DND-41 (cell line): Measurements from ENCODE around the gene MAPK7.

Experiments used
- ATAC-seq: fragments of 200-7000 bp; cut with Tn5 transposase; 3 replicates; pipeline ENCODE4 v1.9.1; 2021; ENCODE audit warnings: low read depth; ENCODE audit not compliant: insufficient read depth
- DNase-seq: peaks from one replicate; pipeline ENCODE4 v3.0.0-alpha.2; 2020
- H2AFZ ChIP-seq: 2 replicates; pipeline ENCODE4 v1.6.0; 2012; ENCODE audit warnings: low read depth, low read length
- H3K27ac ChIP-seq: 2 replicates; pipeline ENCODE4 v1.5.1; 2012; ENCODE audit warnings: low read length, inconsistent platforms
- H3K27me3 ChIP-seq: fragments of 200-600 bp; sonication (generic); 2 replicates; pipeline ENCODE4 v1.6.0; 2012; ENCODE audit warnings: low read length, mild to moderate bottlenecking, inconsistent platforms; ENCODE audit not compliant: insufficient read depth, poor library complexity
- H3K36me3 ChIP-seq: 2 replicates; pipeline ENCODE4 v1.5.1; 2012; ENCODE audit warnings: low read length, inconsistent platforms; ENCODE audit not compliant: insufficient read depth
- H3K4me1 ChIP-seq: 2 replicates; pipeline ENCODE4 v1.5.1; 2012; ENCODE audit warnings: mild to moderate bottlenecking, low read length; ENCODE audit not compliant: insufficient read depth
- H3K4me2 ChIP-seq: 2 replicates; pipeline ENCODE4 v1.6.0; 2012; ENCODE audit warnings: mild to moderate bottlenecking, moderate library complexity, low read length, inconsistent platforms; ENCODE audit not compliant: insufficient read depth
- H3K4me3 ChIP-seq, 2 experiments: fragments of 200-600 bp in 1 of 2; shearing (Covaris generic) in 1 of 2; 2 replicates each; pipeline ENCODE4 v1.5.1; 2012 to 2016; ENCODE audit warnings: inconsistent platforms in 2 of 2, low read length in 2 of 2, mild to moderate bottlenecking in 2 of 2, low read depth in 1 of 2, moderate library complexity in 1 of 2
- H3K79me2 ChIP-seq: 2 replicates; pipeline ENCODE4 v1.6.0; 2012; ENCODE audit warnings: low read length, inconsistent platforms; ENCODE audit not compliant: insufficient read depth
- H3K9ac ChIP-seq: 2 replicates; pipeline ENCODE4 v1.6.0; 2012; ENCODE audit warnings: low read depth, mild to moderate bottlenecking, inconsistent platforms, low read length, moderate library complexity
- H3K9me3 ChIP-seq: 2 replicates; pipeline ENCODE4 v1.5.1; 2012; ENCODE audit warnings: low read length, moderate library complexity, mild to moderate bottlenecking, inconsistent platforms; ENCODE audit not compliant: insufficient read depth, severe bottlenecking
- H4K20me1 ChIP-seq: 2 replicates; pipeline ENCODE4 v1.6.0; 2012; ENCODE audit warnings: low read length; ENCODE audit not compliant: insufficient read depth
- EZH2 ChIP-seq: IDR thresholded peaks from 3 replicates; pipeline ENCODE4 v1.6.1; 2012; ENCODE audit warnings: borderline replicate concordance, low read depth, mild to moderate bottlenecking, moderate library complexity, low read length, inconsistent platforms; ENCODE audit not compliant: severe bottlenecking
- TF ChIP-seq, protein P1 (sequence below): IDR thresholded peaks from 2 replicates; pipeline ENCODE4 v1.5.1; 2012; ENCODE audit warnings: borderline replicate concordance, low read length, moderate library complexity, mild to moderate bottlenecking; ENCODE audit not compliant: poor library complexity, severe bottlenecking; ENCODE audit errors: extremely low read depth

The MAPK7 gene

DNA sequence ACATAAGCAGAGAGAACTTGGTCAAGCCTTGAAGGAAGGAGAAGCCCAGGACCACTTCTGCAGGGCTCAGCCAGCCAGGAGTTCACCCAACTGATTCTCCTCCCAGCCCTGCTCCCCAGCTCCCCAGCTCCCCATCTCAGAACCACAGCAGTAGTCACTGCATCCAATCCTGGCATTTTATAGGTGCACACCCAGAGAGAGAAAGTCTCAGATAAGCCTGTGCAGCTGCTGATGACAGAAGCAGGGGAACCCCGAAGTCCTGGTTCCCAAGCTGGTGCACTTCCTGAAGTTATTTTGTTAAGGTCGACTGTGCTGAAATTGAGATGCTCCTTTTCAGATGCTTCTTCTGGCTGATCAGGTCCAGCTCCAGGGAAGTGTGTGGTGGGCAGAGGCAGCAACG lies 39.3 kb downstream of the MAPK7 start:
- Histone ChIP-seq H3K27me3 (peaks cover 9% of the 10 kb centered on the region), H3K4me1 (no peaks in the 10 kb centered on the region), H3K27ac (no peak overlapping the region), H3K4me2 (no peak overlapping the region), H4K20me1 (no peaks in the 10 kb centered on the region), H3K9ac (no peak overlapping the region), H3K4me3 (no peak overlapping the region), H3K79me2 (no peaks in the 10 kb centered on the region), H3K36me3 (no peaks in the 10 kb centered on the region), H3K9me3 (no peaks in the 10 kb centered on the region), H2AFZ (no peak overlapping the region)
- DNase-seq = no peak
- ATAC-seq = no peak
- TF ChIP-seq, protein P1, sequence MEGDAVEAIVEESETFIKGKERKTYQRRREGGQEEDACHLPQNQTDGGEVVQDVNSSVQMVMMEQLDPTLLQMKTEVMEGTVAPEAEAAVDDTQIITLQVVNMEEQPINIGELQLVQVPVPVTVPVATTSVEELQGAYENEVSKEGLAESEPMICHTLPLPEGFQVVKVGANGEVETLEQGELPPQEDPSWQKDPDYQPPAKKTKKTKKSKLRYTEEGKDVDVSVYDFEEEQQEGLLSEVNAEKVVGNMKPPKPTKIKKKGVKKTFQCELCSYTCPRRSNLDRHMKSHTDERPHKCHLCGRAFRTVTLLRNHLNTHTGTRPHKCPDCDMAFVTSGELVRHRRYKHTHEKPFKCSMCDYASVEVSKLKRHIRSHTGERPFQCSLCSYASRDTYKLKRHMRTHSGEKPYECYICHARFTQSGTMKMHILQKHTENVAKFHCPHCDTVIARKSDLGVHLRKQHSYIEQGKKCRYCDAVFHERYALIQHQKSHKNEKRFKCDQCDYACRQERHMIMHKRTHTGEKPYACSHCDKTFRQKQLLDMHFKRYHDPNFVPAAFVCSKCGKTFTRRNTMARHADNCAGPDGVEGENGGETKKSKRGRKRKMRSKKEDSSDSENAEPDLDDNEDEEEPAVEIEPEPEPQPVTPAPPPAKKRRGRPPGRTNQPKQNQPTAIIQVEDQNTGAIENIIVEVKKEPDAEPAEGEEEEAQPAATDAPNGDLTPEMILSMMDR = no peak
- no peak for TF ChIP-seq EZH2

DNA sequence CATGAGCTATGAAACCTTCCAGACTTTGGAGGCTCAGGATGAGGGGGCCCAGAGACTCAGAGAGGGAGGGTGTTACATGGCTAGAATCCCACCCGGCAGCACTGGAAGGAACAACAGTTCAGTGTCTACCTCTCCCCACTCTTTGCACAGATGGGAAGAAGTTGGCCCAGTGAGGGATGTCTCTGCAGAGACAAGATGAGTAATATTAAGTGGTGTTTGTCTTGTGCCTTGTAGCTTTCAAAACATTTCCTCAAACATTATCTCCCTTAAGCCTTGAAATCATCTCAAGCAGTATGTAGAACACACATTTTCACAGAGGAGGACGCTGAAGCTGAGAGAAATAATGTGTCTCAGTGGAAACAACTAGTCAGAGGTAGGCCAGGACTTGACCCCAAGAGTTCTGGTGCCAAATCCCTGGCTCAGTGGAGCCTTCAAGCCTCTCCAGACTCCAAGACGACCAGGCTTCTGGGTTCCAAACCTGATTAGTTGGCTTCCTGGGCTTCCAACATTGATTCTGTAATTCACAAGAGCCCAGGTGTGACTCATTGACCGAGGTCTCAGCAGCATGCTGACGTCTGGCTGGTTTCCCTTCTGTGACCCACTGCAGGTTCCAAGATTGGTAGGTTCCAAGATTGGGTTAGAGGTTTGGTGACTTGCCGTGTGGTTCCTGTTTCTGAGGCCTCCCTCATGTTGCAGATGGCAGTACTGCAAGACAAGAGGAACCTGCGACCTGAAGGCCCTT lies 40.1 kb downstream of the MAPK7 start:
- H3K27me3 ChIP-seq = peaks cover 9% of the 10 kb centered on the region
- H3K4me3 ChIP-seq = no peak overlapping the region
- H3K27ac ChIP-seq = no peak overlapping the region
- H4K20me1 ChIP-seq = no peaks in the 10 kb centered on the region
- no peaks in the 10 kb centered on the region for H3K4me1 ChIP-seq
- no peaks in the 10 kb centered on the region for H3K9me3 ChIP-seq
- H3K9ac ChIP-seq = no peak overlapping the region
- H3K36me3 ChIP-seq = no peaks in the 10 kb centered on the region
- H3K4me2 ChIP-seq = no peak overlapping the region
- ATAC-seq (no peak), DNase-seq (no peak)
- no peaks in the 10 kb centered on the region for H3K79me2 ChIP-seq
- TF ChIP-seq, protein P1 = no peak
- TF ChIP-seq EZH2 = no peak
- no peak overlapping the region for H2AFZ ChIP-seq

DNA sequence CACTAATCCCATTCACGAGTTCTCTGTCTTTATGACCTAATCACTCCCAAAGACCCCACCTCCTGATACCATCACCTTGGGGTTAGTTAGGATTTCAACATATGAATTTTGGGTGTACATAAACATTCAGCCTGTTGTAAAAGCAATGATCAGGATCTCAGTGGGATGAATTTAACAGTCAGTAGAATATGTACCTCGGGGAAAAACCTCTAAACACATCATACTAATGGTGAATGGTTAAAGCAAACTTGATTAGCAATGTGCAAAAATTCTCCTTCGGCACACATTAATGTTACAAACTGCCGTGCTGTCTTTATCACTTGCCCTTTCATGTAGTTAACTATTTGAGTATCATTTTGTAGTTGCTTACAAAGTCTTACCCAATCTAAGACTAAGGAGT lies 42.9 kb downstream of the MAPK7 start:
- no peaks in the 10 kb centered on the region for H3K9me3 ChIP-seq
- H3K27ac ChIP-seq = no peak overlapping the region
- peaks cover 14% of the 10 kb centered on the region for H3K27me3 ChIP-seq
- no peak overlapping the region for H3K4me2 ChIP-seq
- DNase-seq (no peak), ATAC-seq (no peak)
- no peaks in the 10 kb centered on the region for H4K20me1 ChIP-seq
- H3K9ac ChIP-seq = no peak overlapping the region
- no peak overlapping the region for H3K4me3 ChIP-seq
- H3K4me1 ChIP-seq = no peaks in the 10 kb centered on the region
- TF ChIP-seq EZH2 = no peak
- TF ChIP-seq, protein P1 = no peak
- no peaks in the 10 kb centered on the region for H3K36me3 ChIP-seq
- no peak overlapping the region for H2AFZ ChIP-seq
- H3K79me2 ChIP-seq = no peaks in the 10 kb centered on the region

DNA sequence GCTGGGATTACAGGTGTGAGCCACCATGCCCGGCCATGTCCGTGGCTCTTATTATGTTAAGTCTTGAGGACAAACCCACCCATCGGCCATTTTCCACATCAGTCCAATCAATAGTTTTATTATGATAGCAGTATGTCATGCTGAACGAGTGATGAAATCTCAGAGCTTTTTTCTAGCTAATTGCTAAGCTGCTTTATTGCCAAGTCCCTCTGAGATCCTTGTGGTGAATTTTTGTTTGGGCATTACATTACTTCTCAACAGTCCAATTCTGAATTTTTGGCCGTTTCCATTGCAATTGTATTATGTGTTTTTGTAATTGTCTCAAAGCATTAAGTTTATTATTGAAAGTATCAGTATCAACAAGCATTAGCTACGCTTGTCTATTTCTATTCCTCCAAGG lies 43.6 kb downstream of the MAPK7 start:
- ATAC-seq (no peak), DNase-seq (no peak)
- peaks cover 14% of the 10 kb centered on the region for H3K27me3 ChIP-seq
- no peaks in the 10 kb centered on the region for H4K20me1 ChIP-seq
- no peaks in the 10 kb centered on the region for H3K4me1 ChIP-seq
- H3K36me3 ChIP-seq = no peaks in the 10 kb centered on the region
- no peak overlapping the region for H3K4me3 ChIP-seq
- H3K9ac ChIP-seq = no peak overlapping the region
- no peak overlapping the region for H3K27ac ChIP-seq
- no peaks in the 10 kb centered on the region for H3K79me2 ChIP-seq
- H3K9me3 ChIP-seq = no peaks in the 10 kb centered on the region
- TF ChIP-seq EZH2 = no peak
- TF ChIP-seq, protein P1 = no peak
- H2AFZ ChIP-seq = no peak overlapping the region
- no peak overlapping the region for H3K4me2 ChIP-seq
